OCI-LY1 (cell line): ENCODE data around the gene BMP7.

Experiments used
- H2AFZ ChIP-seq: fragments of 200-600 bp; sonication (generic), shearing (Covaris generic); 2 replicates; pipeline ENCODE4 v1.6.0; 2014; ENCODE audit warnings: antibody characterized with exemption, mild to moderate bottlenecking, low read length
- H3F3A ChIP-seq: fragments of 200-600 bp; sonication (generic), shearing (Covaris generic); 2 replicates; pipeline ENCODE4 v1.6.0; 2014; ENCODE audit warnings: mild to moderate bottlenecking, antibody characterized with exemption, low read length, moderate library complexity; ENCODE audit not compliant: insufficient read depth
- H3K27ac ChIP-seq: fragments of 200-600 bp; sonication (generic); 2 replicates; pipeline ENCODE4 v1.5.1; 2014; ENCODE audit warnings: low read length, mixed run types, mild to moderate bottlenecking, low read depth; ENCODE audit not compliant: poor library complexity, severe bottlenecking
- H3K27me3 ChIP-seq: fragments of 200-600 bp; sonication (generic); 2 replicates; pipeline ENCODE4 v1.6.0; 2014; ENCODE audit warnings: antibody characterized with exemption, mild to moderate bottlenecking, low read length, moderate library complexity; ENCODE audit not compliant: insufficient read depth
- H3K36me3 ChIP-seq: fragments of 200-600 bp; sonication (generic); 2 replicates; pipeline ENCODE4 v1.6.1; 2014; ENCODE audit warnings: mild to moderate bottlenecking, antibody characterized with exemption, low read length, moderate library complexity, mixed read lengths; ENCODE audit not compliant: insufficient read depth
- H3K4me1 ChIP-seq: fragments of 200-600 bp; sonication (generic); 2 replicates; pipeline ENCODE4 v1.5.1; 2014; ENCODE audit warnings: mild to moderate bottlenecking, low read length, moderate library complexity; ENCODE audit not compliant: insufficient read depth, severe bottlenecking
- H3K4me2 ChIP-seq: fragments of 200-600 bp; sonication (generic), shearing (Covaris generic); 2 replicates; pipeline ENCODE4 v1.6.1; 2014; ENCODE audit warnings: low read length
- H3K4me3 ChIP-seq: fragments of 200-600 bp; sonication (generic); 2 replicates; pipeline ENCODE4 v1.5.1; 2014; ENCODE audit warnings: low read length, low read depth, mild to moderate bottlenecking, mixed read lengths; ENCODE audit not compliant: poor library complexity, severe bottlenecking
- H3K79me2 ChIP-seq: fragments of 200-600 bp; shearing (Covaris generic); 2 replicates; pipeline ENCODE4 v1.6.1; 2016; ENCODE audit warnings: mixed run types, low read length, mixed read lengths; ENCODE audit not compliant: insufficient read depth
- H3K9ac ChIP-seq: fragments of 200-600 bp; sonication (generic), shearing (Covaris generic); 2 replicates; pipeline ENCODE4 v1.6.1; 2014; ENCODE audit warnings: mild to moderate bottlenecking, low read length, mixed read lengths
- H3K9me2 ChIP-seq: fragments of 200-600 bp; sonication (generic), shearing (Covaris generic); 2 replicates; pipeline ENCODE4 v1.6.1; 2014; ENCODE audit warnings: low read depth, mild to moderate bottlenecking, low read length, mixed read lengths
- H3K9me3 ChIP-seq: fragments of 200-600 bp; shearing (Covaris generic); 2 replicates; pipeline ENCODE4 v1.6.1; 2014; ENCODE audit warnings: low read length, mixed read lengths
- H4K20me1 ChIP-seq: fragments of 200-600 bp; sonication (generic), shearing (Covaris generic); 2 replicates; pipeline ENCODE4 v1.6.0; 2016; ENCODE audit warnings: mild to moderate bottlenecking, low read length; ENCODE audit not compliant: insufficient read depth
- CTCF ChIP-seq: fragments of 200-600 bp; sonication (generic), shearing (Covaris generic); IDR thresholded peaks from 2 replicates; pipeline ENCODE4 v1.5.1; 2017; ENCODE audit warnings: mild to moderate bottlenecking, antibody characterized with exemption, low read length, moderate library complexity, mixed read lengths
- EZH2 ChIP-seq: fragments of 200-600 bp; sonication (generic), shearing (Covaris generic); IDR thresholded peaks from 2 replicates; pipeline ENCODE4 v1.8.0; 2017; ENCODE audit warnings: borderline replicate concordance, mixed run types, mild to moderate bottlenecking, antibody characterized with exemption, low read length, moderate library complexity, mixed read lengths

BMP7 gene

DNA sequence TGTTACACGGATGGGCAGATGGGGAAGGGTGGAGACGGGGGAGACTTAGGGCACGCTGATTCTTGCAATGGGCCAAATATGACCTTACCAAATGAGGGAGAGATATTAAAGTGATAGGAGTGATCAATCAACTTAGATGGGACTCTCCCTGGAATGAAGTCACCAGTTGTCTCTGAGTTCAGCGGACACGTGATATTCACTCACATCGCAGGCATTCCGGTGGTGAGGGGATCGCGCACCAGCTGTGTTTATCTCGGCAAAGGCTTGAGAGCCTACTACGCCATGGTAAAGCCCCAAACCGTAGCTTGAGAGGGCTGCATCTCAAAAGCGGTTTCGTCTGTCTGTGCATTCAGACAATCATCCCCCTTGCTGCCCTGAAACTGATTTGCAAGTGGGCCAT, 5.5 kb downstream of the BMP7 start:
- Histone ChIP-seq H3K4me1 (peaks cover 67% of the 10 kb centered on the region), H3K4me3 (peak overlapping the region; percentile 87), H3K36me3 (peaks cover 94% of the 10 kb centered on the region), H3K27ac (peak overlapping the region; percentile 87), H3K9me3 (no peaks in the 10 kb centered on the region), H3K4me2 (peak overlapping the region; percentile 97), H4K20me1 (no peaks in the 10 kb centered on the region), H3K79me2 (peaks cover 100% of the 10 kb centered on the region), H3F3A (no peaks in the 10 kb centered on the region), H3K27me3 (no peaks in the 10 kb centered on the region), H3K9me2 (no peaks in the 10 kb centered on the region), H2AFZ (no peak overlapping the region), H3K9ac (peak overlapping the region; percentile 92)
- no peak for TF ChIP-seq CTCF
- TF ChIP-seq EZH2, result no peak

GRCh38 chr20:57259938-57260921, 6.2 kb downstream of the BMP7 start:
- H3K27me3 ChIP-seq, result no peaks in the 10 kb centered on the region
- peak overlapping the region; percentile 87 for H3K4me3 ChIP-seq
- H3K36me3 ChIP-seq, result peaks cover 91% of the 10 kb centered on the region
- no peak overlapping the region for H2AFZ ChIP-seq
- no peaks in the 10 kb centered on the region for H4K20me1 ChIP-seq
- TF ChIP-seq CTCF (no peak), EZH2 (no peak)
- H3F3A ChIP-seq, result no peaks in the 10 kb centered on the region
- no peaks in the 10 kb centered on the region for H3K9me3 ChIP-seq
- peaks cover 74% of the 10 kb centered on the region for H3K4me1 ChIP-seq
- H3K9ac ChIP-seq, result peak overlapping the region; percentile 92
- H3K27ac ChIP-seq, result peak overlapping the region; percentile 87
- H3K79me2 ChIP-seq, result peaks cover 100% of the 10 kb centered on the region
- peak overlapping the region; percentile 97 for H3K4me2 ChIP-seq
- no peaks in the 10 kb centered on the region for H3K9me2 ChIP-seq

- Histone ChIP-seq H2AFZ (no peak overlapping the region), H3K4me2 (peak overlapping the region; percentile 97), H3K9me2 (no peaks in the 10 kb centered on the region), H3K9me3 (no peaks in the 10 kb centered on the region), H3K4me1 (peaks cover 83% of the 10 kb centered on the region), H3K27ac (peak overlapping the region; percentile 87), H3K9ac (peak overlapping the region; percentile 92; the same call in 1 of the 2 replicates), H3K36me3 (peaks cover 93% of the 10 kb centered on the region), H3K4me3 (peak overlapping the region; percentile 87), H3F3A (no peaks in the 10 kb centered on the region), H4K20me1 (no peaks in the 10 kb centered on the region), H3K27me3 (no peaks in the 10 kb centered on the region), H3K79me2 (peaks cover 100% of the 10 kb centered on the region)
- no peak for TF ChIP-seq CTCF
- TF ChIP-seq EZH2, result no peak
Observed at GRCh38 chr20:57259121-57259937, 7.1 kb downstream of the BMP7 start.
